ENCODE results near the gene XCL1. TPM values are rescaled to one million over a fixed set of nuclear protein-coding genes. Genes with fewer than 3 reads are reported as not detected.

The XCL1 gene
- total RNA-seq, 2 experiments from 2014 or later = 106 to 114 TPM

DNA sequence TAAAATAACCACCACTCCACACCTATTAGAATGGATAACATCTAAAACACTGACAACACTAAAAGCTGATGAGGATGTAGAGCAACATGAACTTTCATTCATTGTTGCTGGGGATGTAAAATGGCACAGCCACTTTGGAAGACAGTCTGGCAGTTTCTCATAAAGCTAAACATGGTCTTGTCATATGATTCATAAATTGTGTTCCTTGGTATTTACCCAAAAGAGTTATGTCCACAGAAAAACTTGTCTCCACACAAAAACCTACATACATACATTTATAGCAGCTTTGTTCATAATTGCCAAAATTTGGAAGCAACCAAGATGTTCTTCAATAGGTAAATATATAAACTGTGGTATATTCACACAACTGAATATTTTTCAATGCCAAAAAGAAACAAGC lies 16.0 kb upstream of the XCL1 start:
- H3K27me3 Mint-ChIP-seq = no peaks in the 10 kb centered on the region
- H3K4me3 Mint-ChIP-seq = no peak overlapping the region
- intact Hi-C loops (cut with micrococcal nuclease) = no loop called here
- ChIA-PET POLR2A (no interaction called here), CTCF (interaction anchor here (1.2 to 1.5 kb wide), 2 partner anchors 121 to 218 kb away, joined by 4 read pairs; no protein-coding TSS in a partner anchor)
- TF ChIP-seq, protein P1, sequence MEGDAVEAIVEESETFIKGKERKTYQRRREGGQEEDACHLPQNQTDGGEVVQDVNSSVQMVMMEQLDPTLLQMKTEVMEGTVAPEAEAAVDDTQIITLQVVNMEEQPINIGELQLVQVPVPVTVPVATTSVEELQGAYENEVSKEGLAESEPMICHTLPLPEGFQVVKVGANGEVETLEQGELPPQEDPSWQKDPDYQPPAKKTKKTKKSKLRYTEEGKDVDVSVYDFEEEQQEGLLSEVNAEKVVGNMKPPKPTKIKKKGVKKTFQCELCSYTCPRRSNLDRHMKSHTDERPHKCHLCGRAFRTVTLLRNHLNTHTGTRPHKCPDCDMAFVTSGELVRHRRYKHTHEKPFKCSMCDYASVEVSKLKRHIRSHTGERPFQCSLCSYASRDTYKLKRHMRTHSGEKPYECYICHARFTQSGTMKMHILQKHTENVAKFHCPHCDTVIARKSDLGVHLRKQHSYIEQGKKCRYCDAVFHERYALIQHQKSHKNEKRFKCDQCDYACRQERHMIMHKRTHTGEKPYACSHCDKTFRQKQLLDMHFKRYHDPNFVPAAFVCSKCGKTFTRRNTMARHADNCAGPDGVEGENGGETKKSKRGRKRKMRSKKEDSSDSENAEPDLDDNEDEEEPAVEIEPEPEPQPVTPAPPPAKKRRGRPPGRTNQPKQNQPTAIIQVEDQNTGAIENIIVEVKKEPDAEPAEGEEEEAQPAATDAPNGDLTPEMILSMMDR (IDR thresholded peaks at IDR 0.05) = no peak
- no peak overlapping the region for H3K27ac Mint-ChIP-seq
- peaks cover 6% of the 10 kb centered on the region for H3K9me3 Mint-ChIP-seq
- peaks cover 38% of the 10 kb centered on the region for H3K4me1 Mint-ChIP-seq (ENCODE audit: low read depth)
- DNase-seq (no peak), ATAC-seq (no peak)
- H3K36me3 Mint-ChIP-seq (ENCODE audit: low read depth) = no peaks in the 10 kb centered on the region

DNA sequence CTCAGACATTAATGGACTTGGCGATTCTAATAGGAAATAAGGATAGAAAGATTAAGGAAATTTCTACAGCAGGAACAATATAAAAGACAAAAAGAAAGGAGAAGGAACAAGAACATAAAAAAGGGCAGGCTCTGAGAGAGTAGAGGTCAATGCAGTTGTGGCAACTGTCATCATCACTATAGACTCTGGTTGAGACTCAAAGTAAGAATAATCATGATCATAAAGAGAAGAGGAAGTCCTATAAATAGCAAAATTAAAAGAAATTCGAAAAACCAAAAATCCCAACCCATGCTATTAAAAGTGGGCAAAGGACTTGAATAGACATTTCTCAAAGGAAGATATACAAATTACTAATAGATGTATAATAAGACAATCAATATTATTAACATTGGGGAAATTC lies 14.4 kb upstream of the XCL1 start:
- DNase-seq (no peak), ATAC-seq (no peak)
- TF ChIP-seq, protein P1 (IDR thresholded peaks at IDR 0.05) = no peak
- H3K9me3 Mint-ChIP-seq = peaks cover 6% of the 10 kb centered on the region
- H3K27me3 Mint-ChIP-seq = no peaks in the 10 kb centered on the region
- H3K27ac Mint-ChIP-seq = no peak overlapping the region
- peaks cover 25% of the 10 kb centered on the region for H3K4me1 Mint-ChIP-seq (ENCODE audit: low read depth)
- intact Hi-C loops (cut with micrococcal nuclease) = no loop called here
- no peaks in the 10 kb centered on the region for H3K36me3 Mint-ChIP-seq (ENCODE audit: low read depth)
- ChIA-PET POLR2A (no interaction called here), CTCF (no interaction called here)
- no peak overlapping the region for H3K4me3 Mint-ChIP-seq

DNA sequence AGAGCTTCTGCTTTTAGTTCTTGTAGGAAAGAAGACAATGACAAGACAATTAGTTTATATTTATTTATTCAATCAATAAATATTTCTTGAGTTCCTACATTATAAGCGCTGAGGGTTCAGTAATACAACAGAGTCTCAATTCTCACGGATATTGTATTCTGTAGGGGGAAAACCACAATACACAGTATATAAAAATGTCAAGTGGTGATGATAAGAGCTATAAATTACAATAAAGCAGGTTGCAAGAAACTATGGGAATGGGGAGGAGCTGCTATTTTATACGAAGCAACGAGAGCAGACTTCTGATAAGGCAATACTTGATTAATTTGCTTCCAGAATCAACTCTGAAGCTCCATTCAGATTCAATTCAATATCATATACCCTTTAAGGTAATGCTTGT lies 10.6 kb upstream of the XCL1 start:
- Mint-ChIP-seq H3K27me3 (no peaks in the 10 kb centered on the region), H3K4me1 (ENCODE audit: low read depth) (peaks cover 14% of the 10 kb centered on the region), H3K4me3 (no peak overlapping the region), H3K27ac (no peak overlapping the region), H3K36me3 (ENCODE audit: low read depth) (no peaks in the 10 kb centered on the region), H3K9me3 (peaks cover 6% of the 10 kb centered on the region)
- intact Hi-C loops (cut with micrococcal nuclease) = no loop called here
- TF ChIP-seq, protein P1 (IDR thresholded peaks at IDR 0.05) = no peak
- ATAC-seq (no peak), DNase-seq (no peak)
- ChIA-PET POLR2A (no interaction called here), CTCF (interaction anchor here (0.9 to 3.5 kb wide), 4 partner anchors 12 to 126 kb away, joined by 3 to 12 read pairs (median 4); no protein-coding TSS in a partner anchor)

DNA sequence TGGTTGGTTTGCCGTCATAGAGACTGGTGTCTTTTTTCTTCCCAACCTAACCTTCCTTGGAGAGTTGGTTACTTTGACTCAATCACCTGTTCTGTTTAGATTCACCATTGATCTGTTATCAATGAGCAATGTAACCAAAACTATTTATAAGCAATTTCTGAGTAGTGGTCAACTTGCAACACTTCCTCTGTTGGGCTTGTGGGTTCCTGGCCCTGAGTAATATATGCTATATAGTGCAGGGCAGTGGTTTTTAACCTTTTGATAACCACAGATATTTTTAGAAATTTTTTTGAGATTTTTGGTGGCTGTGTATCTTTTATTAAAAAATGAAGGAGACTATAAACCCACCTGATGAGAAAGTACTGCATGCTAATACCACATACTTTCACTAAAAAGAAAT lies 9.4 kb upstream of the XCL1 start:
- Mint-ChIP-seq H3K4me1 (ENCODE audit: low read depth) (peaks cover 12% of the 10 kb centered on the region), H3K9me3 (peaks cover 4% of the 10 kb centered on the region), H3K36me3 (ENCODE audit: low read depth) (no peaks in the 10 kb centered on the region), H3K27ac (no peak overlapping the region), H3K27me3 (no peaks in the 10 kb centered on the region), H3K4me3 (no peak overlapping the region)
- ChIA-PET CTCF (interaction anchor here (1.1 to 3.5 kb wide), 3 partner anchors 13 to 114 kb away, joined by 3 to 12 read pairs (median 3); no protein-coding TSS in a partner anchor), POLR2A (interaction anchor here (0.7 kb wide), 1 partner anchor 98 kb away, joined by 3 read pairs; no protein-coding TSS in a partner anchor)
- ATAC-seq = no peak
- TF ChIP-seq, protein P1 (IDR thresholded peaks at IDR 0.05) = no peak
- intact Hi-C loops (cut with micrococcal nuclease) = no loop called here
- no peak for DNase-seq

DNA sequence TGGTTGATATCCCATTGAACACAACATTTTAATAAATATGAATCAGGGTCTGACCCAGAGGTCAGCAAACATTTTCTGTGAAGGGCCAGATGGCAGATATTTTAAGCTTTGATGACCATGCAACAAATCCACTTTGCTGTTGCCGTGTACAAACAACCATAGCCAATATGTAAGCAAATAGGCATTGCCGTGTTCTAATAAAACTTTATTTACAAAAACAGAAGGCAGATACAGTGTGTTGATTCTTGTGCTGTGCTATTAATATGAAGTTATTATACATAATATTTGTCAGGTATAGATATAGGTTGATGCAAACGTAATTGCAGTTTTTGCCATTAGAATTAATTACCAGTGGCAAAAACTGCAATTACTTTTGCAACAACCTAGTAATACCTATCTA lies 8.8 kb upstream of the XCL1 start:
- intact Hi-C loops (cut with micrococcal nuclease) = no loop called here
- ChIA-PET CTCF (interaction anchor here (3.5 kb wide), 1 partner anchor 14 kb away, joined by 12 read pairs; no protein-coding TSS in a partner anchor), POLR2A (interaction anchor here (0.7 kb wide), 1 partner anchor 99 kb away, joined by 3 read pairs; no protein-coding TSS in a partner anchor)
- DNase-seq (no peak), ATAC-seq (no peak)
- no peak overlapping the region for H3K27ac Mint-ChIP-seq
- TF ChIP-seq, protein P1 (IDR thresholded peaks at IDR 0.05) = no peak
- no peaks in the 10 kb centered on the region for H3K36me3 Mint-ChIP-seq (ENCODE audit: low read depth)
- H3K9me3 Mint-ChIP-seq = peaks cover 4% of the 10 kb centered on the region
- H3K4me3 Mint-ChIP-seq = no peak overlapping the region
- H3K27me3 Mint-ChIP-seq = no peaks in the 10 kb centered on the region
- peaks cover 16% of the 10 kb centered on the region for H3K4me1 Mint-ChIP-seq (ENCODE audit: low read depth)
